ENCODE results near the gene MCF2L.
"Not testable (repeated sequence)": the region's sequence is repeated elsewhere in the genome, so short reads cannot be mapped to it uniquely, and the experiment has no call there.

Gene MCF2L

GRCh38 chr13:113065406-113066141 is 96.6 kb downstream of the MCF2L start:
- DNase-seq (ENCODE audit: low read depth), result no peak

- DNase-seq (ENCODE audit: low read depth), result no peak
Observed at GRCh38 chr13:113066142-113066455, 97.1 kb downstream of the MCF2L start.

- no peak for DNase-seq (ENCODE audit: low read depth)
Observed at GRCh38 chr13:113066746-113067145, 97.7 kb downstream of the MCF2L start.

- no peak for DNase-seq (ENCODE audit: low read depth)
Observed at GRCh38 chr13:113069861-113070805, 101.1 kb downstream of the MCF2L start.

- DNase-seq (ENCODE audit: low read depth), result no peak
Observed at GRCh38 chr13:113070855-113071254, 101.8 kb downstream of the MCF2L start.

- DNase-seq (ENCODE audit: low read depth), result no peak
Observed at GRCh38 chr13:113072376-113072775, 103.4 kb downstream of the MCF2L start.

GRCh38 chr13:113073942-113074341 is 104.9 kb downstream of the MCF2L start:
- DNase-seq (ENCODE audit: low read depth), result no peak

GRCh38 chr13:113074401-113074800 is 105.4 kb downstream of the MCF2L start:
- no peak for DNase-seq (ENCODE audit: low read depth)

GRCh38 chr13:113074876-113075275 is 105.9 kb downstream of the MCF2L start:
- no peak for DNase-seq (ENCODE audit: low read depth)

- DNase-seq (ENCODE audit: low read depth), result no peak
Observed at GRCh38 chr13:113075711-113076110, 106.7 kb downstream of the MCF2L start.

GRCh38 chr13:113076681-113077401 is 107.8 kb downstream of the MCF2L start:
- DNase-seq (ENCODE audit: low read depth), result no peak

- no peak for DNase-seq (ENCODE audit: low read depth)
Observed at GRCh38 chr13:113077566-113077952, 108.5 kb downstream of the MCF2L start.

- DNase-seq (ENCODE audit: low read depth), result no peak
Observed at GRCh38 chr13:113077953-113078901, 109.2 kb downstream of the MCF2L start.

- DNase-seq (ENCODE audit: low read depth), result no peak
Observed at GRCh38 chr13:113078902-113079780, 110.1 kb downstream of the MCF2L start.

GRCh38 chr13:113079781-113080080 is 110.7 kb downstream of the MCF2L start:
- DNase-seq (ENCODE audit: low read depth), result not testable (repeated sequence)

GRCh38 chr13:113080361-113080831 is 111.4 kb downstream of the MCF2L start:
- DNase-seq (ENCODE audit: low read depth), result no peak

- no peak for DNase-seq (ENCODE audit: low read depth)
Observed at GRCh38 chr13:113080901-113081521, 112.0 kb downstream of the MCF2L start.

- no peak for DNase-seq (ENCODE audit: low read depth)
Observed at GRCh38 chr13:113082198-113083021, 113.4 kb downstream of the MCF2L start.

GRCh38 chr13:113083022-113083373 is 114.0 kb downstream of the MCF2L start:
- no peak for DNase-seq (ENCODE audit: low read depth)

Measured in T follicular helper cell (primary cell).